Fibroblast of mammary gland (primary cell): ENCODE results near the gene CGGBP1.

Source experiments
- DNase-seq: peaks from one replicate; pipeline ENCODE4 v3.0.0-alpha.2; 2010; ENCODE audit warnings: low read depth
- H3K4me3 ChIP-seq: 2 replicates; pipeline ENCODE4 v1.5.1; 2011; ENCODE audit warnings: low read depth, mild to moderate bottlenecking, low read length, moderate library complexity; ENCODE audit not compliant: control insufficient read depth
- CTCF ChIP-seq: conservative IDR thresholded peaks from 2 replicates; pipeline ENCODE4 v1.5.1; 2011; ENCODE audit warnings: low read depth, low read length, inconsistent platforms; ENCODE audit not compliant: control insufficient read depth, insufficient read depth

The CGGBP1 gene

GRCh38 chr3:88040529-88040928, 18.3 kb downstream of the CGGBP1 start:
- no peak for DNase-seq
- no peak for TF ChIP-seq CTCF
- no peak overlapping the region for H3K4me3 ChIP-seq

GRCh38 chr3:88038566-88038965, 20.2 kb downstream of the CGGBP1 start:
- TF ChIP-seq CTCF, result no peak
- DNase-seq, result peak; percentile 94

GRCh38 chr3:88036221-88036620, 22.6 kb downstream of the CGGBP1 start:
- no peak for TF ChIP-seq CTCF
- DNase-seq, result no peak

More at GRCh38 chr3:88038566-88038965, 20.2 kb downstream of the CGGBP1 start:
- no peak overlapping the region for H3K4me3 ChIP-seq

GRCh38 chr3:88034491-88035275, 24.1 kb downstream of the CGGBP1 start:
- no peak overlapping the region for H3K4me3 ChIP-seq

More at GRCh38 chr3:88036221-88036620, 22.6 kb downstream of the CGGBP1 start:
- H3K4me3 ChIP-seq, result no peak overlapping the region

GRCh38 chr3:88033808-88034207, 25.0 kb downstream of the CGGBP1 start:
- no peak for DNase-seq
- TF ChIP-seq CTCF, result no peak
- no peak overlapping the region for H3K4me3 ChIP-seq

More at GRCh38 chr3:88034491-88035275, 24.1 kb downstream of the CGGBP1 start:
- DNase-seq, result no peak
- no peak for TF ChIP-seq CTCF

- TF ChIP-seq CTCF, result no peak
- DNase-seq, result no peak
- H3K4me3 ChIP-seq, result no peak overlapping the region
Observed at GRCh38 chr3:88033079-88033478, 25.7 kb downstream of the CGGBP1 start.
